Urinary bladder (tissue), 4 donors: ENCODE data around the gene SLX9. TPM values are rescaled to one million over a fixed set of nuclear protein-coding genes. Genes with fewer than 3 reads are reported as not detected.

Experiments
- DNase-seq: peaks from one replicate; pipeline ENCODE4 v3.0.0-alpha.2; 2015; ENCODE audit errors: extremely low spot score
- H3K27ac ChIP-seq: one replicate; pipeline ENCODE4 v1.5.1; 2013; ENCODE audit warnings: low read depth, mild to moderate bottlenecking, moderate library complexity
- H3K36me3 ChIP-seq: one replicate; pipeline ENCODE4 v1.6.1; 2013; ENCODE audit warnings: mild to moderate bottlenecking, moderate library complexity; ENCODE audit not compliant: insufficient read depth
- H3K4me1 ChIP-seq: one replicate; pipeline ENCODE4 v1.6.1; 2013; ENCODE audit warnings: mild to moderate bottlenecking, moderate library complexity; ENCODE audit not compliant: insufficient read depth
- H3K4me3 ChIP-seq: one replicate; pipeline ENCODE4 v1.5.1; 2013; ENCODE audit warnings: low read depth, low read length
- WGBS: extraction: QIAGEN DNeasy Blood & Tissue Kit; methylation state at CpG from one replicate; pipeline ENCODE4 v1.1.7; 2013; 5-methylcytosine and 5-hydroxymethylcytosine counted together
- polyA plus RNA-seq: library from polyadenylated mRNA; stranded (reverse); fragments of 200-250 nt; gene quantifications from one replicate; pipeline ENCODE4 v1.2.3, GENCODE V29; 2013
- total RNA-seq: library from RNA; depleted of rRNA; stranded (reverse); fragments of >200 nt; gene quantifications from one replicate; pipeline ENCODE4 v1.2.3, GENCODE V29; 2014
- donor health status: healthy with polysubstance abuse.
- donor health status: healthy.

Gene SLX9
- total and polyA plus RNA-seq, 2 donors: 7.1 to 35.7 TPM

DNA sequence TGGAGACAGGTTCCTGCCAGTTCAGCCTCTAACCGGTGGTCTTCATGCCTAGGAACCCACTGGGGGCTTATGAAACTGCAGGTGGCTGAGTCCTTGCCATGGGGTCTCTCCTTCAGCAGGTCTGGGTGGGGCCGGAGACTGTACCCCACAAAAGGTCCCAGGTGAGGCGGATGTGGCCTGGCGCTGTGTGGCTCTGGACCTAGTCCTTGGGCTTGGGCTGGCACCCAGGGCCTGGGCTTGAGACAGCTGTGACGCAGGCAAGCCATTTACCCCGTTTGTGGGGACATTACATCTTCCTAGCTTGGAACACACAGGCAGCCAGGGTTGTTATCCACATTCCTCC is 5.9 kb upstream of the SLX9 start:
- WGBS: 91% methylated on average over 6 of the region's 6 CpGs
- no peaks in the 10 kb centered on the region for H3K4me1 ChIP-seq
- H3K4me3 ChIP-seq: no peak overlapping the region
- H3K36me3 ChIP-seq: no peaks in the 10 kb centered on the region
- DNase-seq: no peak
- no peak overlapping the region for H3K27ac ChIP-seq

DNA sequence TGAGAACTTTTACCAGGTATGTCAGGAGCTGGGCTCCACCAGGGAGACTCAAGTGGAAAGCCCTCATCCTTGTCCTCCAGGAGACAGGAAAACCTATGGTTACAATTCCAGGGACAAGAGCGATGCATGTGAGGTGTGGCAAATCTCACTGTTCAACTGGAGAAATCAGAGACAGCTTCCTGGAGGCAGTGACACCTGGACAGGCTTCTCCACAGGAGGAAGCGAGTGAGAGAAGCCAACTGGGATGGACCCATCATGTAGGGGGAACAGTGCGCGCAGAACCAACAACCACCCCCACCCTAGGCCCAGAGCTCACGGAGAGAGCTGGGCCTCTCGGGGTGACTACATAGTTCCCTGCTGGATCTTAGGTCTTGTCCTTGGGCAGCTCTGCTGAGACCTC is 5.6 kb upstream of the SLX9 start:
- 87% methylated on average over 6 of the region's 6 CpGs for WGBS
- Histone ChIP-seq H3K4me1 (no peaks in the 10 kb centered on the region), H3K4me3 (no peak overlapping the region), H3K27ac (no peak overlapping the region), H3K36me3 (no peaks in the 10 kb centered on the region)
- no peak for DNase-seq

- H3K36me3 ChIP-seq: no peaks in the 10 kb centered on the region
- WGBS: 80% methylated on average over 9 of the region's 9 CpGs
- no peak overlapping the region for H3K27ac ChIP-seq
- DNase-seq: no peak
- H3K4me3 ChIP-seq: no peak overlapping the region
- H3K4me1 ChIP-seq: no peaks in the 10 kb centered on the region
Observed at GRCh38 chr21:44934797-44935532, 4.9 kb upstream of the SLX9 start.

DNA sequence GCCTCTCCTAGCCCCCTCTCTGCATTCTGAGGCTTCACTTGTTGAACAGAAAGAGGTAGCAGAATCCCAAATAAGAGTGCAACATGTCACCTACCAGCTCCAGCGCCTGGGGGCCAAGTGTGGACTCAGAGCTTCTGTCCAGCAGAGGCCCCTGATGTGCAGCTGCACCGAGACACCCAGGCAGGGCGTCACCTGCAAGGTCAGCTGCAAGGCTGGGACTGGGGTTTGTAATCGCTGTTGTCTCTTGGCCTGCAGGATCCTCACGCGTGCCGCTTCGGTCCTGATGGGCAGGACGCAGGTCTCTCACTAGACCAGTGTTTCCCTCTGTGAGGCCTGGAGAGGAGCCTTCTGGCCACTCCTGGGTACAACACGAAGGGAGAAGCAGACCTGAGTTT is 4.3 kb upstream of the SLX9 start:
- 93% methylated on average over 10 of the region's 10 CpGs for WGBS
- H3K4me1 ChIP-seq: no peaks in the 10 kb centered on the region
- H3K27ac ChIP-seq: no peak overlapping the region
- H3K4me3 ChIP-seq: no peak overlapping the region
- no peaks in the 10 kb centered on the region for H3K36me3 ChIP-seq
- no peak for DNase-seq

DNA sequence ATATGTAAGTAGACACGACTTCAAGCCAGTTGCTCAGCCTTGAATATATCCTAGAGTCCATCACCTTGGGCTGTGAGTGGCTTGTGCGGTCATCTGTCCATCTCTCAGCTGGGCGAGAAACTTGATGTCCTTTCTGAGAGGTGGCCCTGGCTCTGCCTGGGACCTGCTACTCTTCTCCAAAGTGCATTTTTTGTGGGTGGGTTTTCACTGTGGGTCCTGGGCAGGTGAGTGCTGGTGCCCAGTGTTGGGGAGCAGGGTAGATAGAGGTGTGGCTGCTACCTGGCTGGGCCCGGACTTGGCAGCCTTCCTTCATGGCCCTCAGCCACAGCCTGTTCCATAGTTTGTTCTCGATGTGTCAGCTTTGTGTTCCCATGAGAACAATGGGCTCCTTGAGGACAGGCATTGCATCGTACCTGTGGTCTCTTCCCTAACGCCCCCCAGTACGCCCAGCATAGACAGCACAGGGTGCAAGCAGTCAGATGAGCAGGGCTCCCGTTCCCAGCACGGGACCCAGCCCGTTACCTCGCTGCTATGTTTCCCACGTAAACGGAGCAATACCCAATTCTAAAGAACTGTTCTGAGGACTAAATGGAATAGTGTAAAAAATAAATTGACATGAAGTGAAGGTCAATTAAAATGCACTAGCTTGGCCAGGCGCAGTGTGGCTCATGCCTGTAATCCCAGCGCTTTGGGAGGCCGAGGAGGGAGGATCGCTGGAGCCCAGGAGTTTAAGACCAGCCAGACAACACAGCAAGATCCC is 877 bp upstream of the SLX9 start:
- Histone ChIP-seq H3K4me1 (no peaks in the 10 kb centered on the region), H3K27ac (no peak overlapping the region), H3K4me3 (peak overlapping the region; percentile 99), H3K36me3 (peaks cover 2% of the 10 kb centered on the region)
- 82% methylated on average over 18 of the region's 18 CpGs for WGBS
- DNase-seq: no peak

- H3K4me1 ChIP-seq: no peaks in the 10 kb centered on the region
- 1% methylated on average over 53 of the region's 53 CpGs for WGBS
- H3K27ac ChIP-seq: no peak overlapping the region
- H3K4me3 ChIP-seq: peak overlapping the region; percentile 99
- H3K36me3 ChIP-seq: peaks cover 2% of the 10 kb centered on the region
- DNase-seq: no peak
Observed at GRCh38 chr21:44940116-44940631, 345 bp downstream of the SLX9 start.

GRCh38 chr21:44941567-44941966 is 1.7 kb downstream of the SLX9 start:
- no peak overlapping the region for H3K4me3 ChIP-seq
- 91% methylated on average over 8 of the region's 8 CpGs for WGBS
- peaks cover 2% of the 10 kb centered on the region for H3K36me3 ChIP-seq
- H3K4me1 ChIP-seq: no peaks in the 10 kb centered on the region
- no peak overlapping the region for H3K27ac ChIP-seq
- no peak for DNase-seq

- H3K27ac ChIP-seq: no peak overlapping the region
- no peak for DNase-seq
- H3K36me3 ChIP-seq: peaks cover 2% of the 10 kb centered on the region
- H3K4me1 ChIP-seq: no peaks in the 10 kb centered on the region
- WGBS: 79% methylated on average over 2 of the region's 2 CpGs
- H3K4me3 ChIP-seq: no peak overlapping the region
Observed at GRCh38 chr21:44942566-44942965, 2.7 kb downstream of the SLX9 start.

DNA sequence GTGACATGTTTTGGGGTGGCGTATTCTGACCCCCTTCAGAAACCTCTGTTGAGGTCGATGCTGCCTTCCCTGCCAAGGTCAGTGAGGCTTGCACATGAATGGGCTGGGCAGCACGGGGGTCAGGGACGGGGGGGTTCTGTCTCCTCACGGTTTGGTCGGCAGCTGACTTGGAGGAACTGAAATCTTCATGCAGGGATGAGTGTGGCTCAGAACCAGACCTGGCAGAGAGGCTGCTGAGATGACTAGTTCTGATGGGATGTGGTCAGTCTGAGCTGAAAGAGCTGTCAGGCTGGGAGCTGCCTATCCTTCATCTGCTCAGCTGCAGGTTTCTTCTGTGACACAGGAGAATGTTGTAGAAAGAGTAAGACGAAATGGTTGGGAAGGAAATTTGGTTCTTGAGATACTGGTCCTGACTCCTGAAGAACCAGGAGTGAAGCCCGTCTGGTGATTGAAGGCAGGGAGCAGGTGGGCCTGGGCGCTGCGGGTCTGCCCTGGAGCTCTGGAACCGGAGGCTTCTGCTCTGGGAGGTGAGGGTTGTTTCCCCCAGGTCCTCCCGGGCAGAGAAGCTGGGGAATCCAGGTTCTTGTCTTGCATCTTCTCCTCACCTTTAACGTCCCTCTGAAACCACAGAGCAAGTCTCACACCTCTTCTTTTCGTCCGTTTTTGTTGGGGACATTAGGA is 3.3 kb downstream of the SLX9 start:
- Histone ChIP-seq H3K36me3 (peaks cover 2% of the 10 kb centered on the region), H3K4me3 (no peak overlapping the region), H3K27ac (no peak overlapping the region), H3K4me1 (no peaks in the 10 kb centered on the region)
- no peak for DNase-seq
- WGBS: 86% methylated on average over 15 of the region's 15 CpGs

- DNase-seq: no peak
- 92% methylated on average over 24 of the region's 24 CpGs for WGBS
Observed at GRCh38 chr21:44943686-44944550, 4.1 kb downstream of the SLX9 start.

GRCh38 chr21:44944596-44944995 is 4.8 kb downstream of the SLX9 start:
- no peak for DNase-seq
- WGBS: 94% methylated on average over 10 of the region's 10 CpGs
- H3K36me3 ChIP-seq: peaks cover 2% of the 10 kb centered on the region

More at GRCh38 chr21:44943686-44944550, 4.1 kb downstream of the SLX9 start:
- Histone ChIP-seq H3K4me3 (no peak overlapping the region), H3K27ac (no peak overlapping the region), H3K36me3 (peaks cover 2% of the 10 kb centered on the region), H3K4me1 (no peaks in the 10 kb centered on the region)

DNA sequence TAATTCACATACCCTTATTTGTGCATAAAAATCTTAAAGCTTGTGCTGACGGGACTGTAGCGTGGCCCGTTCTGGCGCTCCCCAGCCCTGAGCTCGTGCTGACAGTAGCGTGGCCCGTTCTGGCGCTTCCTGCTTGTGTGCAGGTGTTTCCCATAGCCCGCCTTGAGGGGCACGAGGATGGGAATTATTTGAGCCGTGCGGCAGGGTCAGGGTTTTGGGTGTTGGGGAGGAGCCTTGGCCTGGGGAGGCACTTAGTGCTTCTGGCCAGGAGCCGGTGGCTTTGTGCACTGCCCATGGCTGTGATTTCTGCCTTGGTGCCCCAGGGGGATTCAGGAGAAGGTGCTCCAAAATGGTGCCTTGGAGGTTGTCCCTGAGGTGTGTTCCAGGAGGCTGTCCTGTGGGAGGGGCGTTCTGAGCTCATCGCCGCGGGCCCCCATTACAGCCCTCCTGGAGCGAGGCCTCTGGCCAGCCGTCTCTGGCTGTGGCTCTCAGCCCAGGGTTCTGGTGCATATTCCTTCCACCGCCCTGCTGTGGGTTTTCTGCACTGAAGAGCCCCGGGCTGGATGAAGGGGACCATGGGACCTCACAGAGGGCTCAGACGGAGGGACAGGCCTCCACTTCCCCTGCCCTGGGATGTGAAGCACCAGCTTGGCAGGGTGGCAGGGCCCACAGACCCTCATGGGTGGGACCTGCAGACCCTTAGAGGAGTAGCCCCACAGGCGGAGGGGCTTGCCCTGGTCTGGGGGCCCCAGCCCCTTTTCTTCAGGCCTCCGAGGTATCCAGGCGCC is 6.6 kb downstream of the SLX9 start:
- 88% methylated on average over 25 of the region's 25 CpGs for WGBS
- DNase-seq: no peak
- Histone ChIP-seq H3K27ac (no peak overlapping the region), H3K4me3 (no peak overlapping the region), H3K4me1 (no peaks in the 10 kb centered on the region), H3K36me3 (peaks cover 2% of the 10 kb centered on the region)

More at GRCh38 chr21:44944596-44944995, 4.8 kb downstream of the SLX9 start:
- no peaks in the 10 kb centered on the region for H3K4me1 ChIP-seq
- H3K4me3 ChIP-seq: no peak overlapping the region
- no peak overlapping the region for H3K27ac ChIP-seq
